Activated gamma-delta T cell treated with Interleukin-2 at 50 U/mL for 16 hours (primary cell): ENCODE data around the gene PDZRN3.
"Not testable (repeated sequence)": the region's sequence is repeated elsewhere in the genome, so short reads cannot be mapped to it uniquely, and the experiment has no call there.

Experiments
- DNase-seq: peaks from one replicate; pipeline ENCODE4 v3.0.0-alpha.2; 2020

Gene PDZRN3

GRCh38 chr3:73484656-73485248, 140.0 kb downstream of the PDZRN3 start:
- no peak for DNase-seq

DNA sequence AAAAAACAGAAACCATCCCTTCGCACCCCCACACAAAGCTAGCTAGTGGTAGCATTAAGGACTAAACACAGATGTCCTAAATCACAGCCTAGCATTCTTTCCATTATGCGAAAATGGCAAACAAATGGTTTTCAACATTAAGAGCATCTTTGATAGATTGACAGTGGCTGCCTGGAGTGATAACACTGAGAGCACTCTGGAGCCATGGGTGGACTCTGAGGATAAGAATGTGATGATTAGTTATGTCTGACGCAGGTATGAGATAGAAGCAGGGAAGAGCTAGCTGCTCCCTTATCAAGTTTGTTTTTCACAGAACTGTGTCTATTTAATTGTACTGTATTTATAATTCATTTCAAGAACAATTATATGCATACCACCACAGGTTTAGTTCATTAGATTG, 142.9 kb downstream of the PDZRN3 start:
- DNase-seq = no peak

DNA sequence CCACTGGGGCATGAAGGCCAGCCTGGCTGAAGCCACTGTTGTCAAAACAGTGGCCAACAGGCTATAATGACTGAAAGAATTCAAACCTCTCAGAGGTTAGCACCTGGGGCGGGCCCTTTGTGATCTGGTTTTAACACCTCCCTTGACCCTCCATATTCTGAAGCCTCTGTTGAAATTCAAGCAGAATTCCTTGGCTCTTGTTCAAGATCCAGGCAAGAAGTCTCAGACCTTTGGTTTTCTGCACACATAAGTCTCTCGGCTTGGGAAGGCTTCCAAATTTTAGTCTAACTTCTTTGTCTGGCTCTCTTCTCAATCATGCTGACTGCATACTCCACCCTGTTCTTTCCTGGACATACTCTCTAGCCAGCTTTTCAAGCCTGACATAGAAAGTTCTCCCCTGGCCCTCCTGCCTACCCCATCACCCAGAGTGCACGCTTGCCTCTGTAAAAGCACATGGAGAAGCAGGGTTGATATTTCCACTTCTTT, 144.5 kb downstream of the PDZRN3 start:
- DNase-seq = no peak

DNA sequence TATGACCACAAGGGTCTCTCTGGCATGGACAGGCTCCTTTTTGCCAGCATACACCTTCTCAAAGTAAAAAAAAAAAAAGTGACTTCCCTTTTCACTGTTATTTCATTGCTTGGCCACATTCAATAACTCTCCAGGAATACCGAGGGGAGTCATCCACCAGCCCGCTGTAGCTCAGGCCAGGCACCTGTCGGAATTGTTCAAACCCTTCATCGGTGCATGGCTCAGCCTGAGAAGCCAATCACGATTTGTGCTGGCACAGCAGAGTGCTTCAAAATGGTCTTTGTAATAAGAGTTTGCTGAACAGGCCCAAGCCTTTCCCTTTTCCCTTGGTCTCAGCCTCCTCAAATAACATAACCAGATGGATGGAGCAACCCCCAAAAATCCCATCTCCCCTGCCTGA, 145.4 kb downstream of the PDZRN3 start:
- no peak for DNase-seq

- DNase-seq = no peak
Observed at GRCh38 chr3:73478858-73479257, 145.9 kb downstream of the PDZRN3 start.

- no peak for DNase-seq
Observed at GRCh38 chr3:73475717-73476116, 149.0 kb downstream of the PDZRN3 start.

DNA sequence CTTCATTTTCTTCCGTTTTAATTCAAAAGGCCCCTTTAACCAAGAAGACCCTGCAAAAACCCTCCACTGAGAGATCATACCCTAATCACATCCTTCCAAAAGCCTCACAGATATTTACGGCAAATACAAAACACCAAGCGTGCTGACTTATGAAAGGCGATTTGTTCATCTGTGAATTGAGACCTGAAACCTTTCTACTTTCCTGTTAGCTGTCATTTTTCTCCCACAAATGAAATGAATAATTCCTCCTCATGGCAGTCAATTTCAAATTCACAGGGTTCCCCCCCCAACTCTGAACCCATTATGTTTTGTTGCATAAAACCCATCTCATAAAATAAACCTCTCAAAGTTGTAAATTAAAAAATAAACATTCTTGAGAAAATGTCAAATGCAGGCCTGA, 149.6 kb downstream of the PDZRN3 start:
- no peak for DNase-seq

DNA sequence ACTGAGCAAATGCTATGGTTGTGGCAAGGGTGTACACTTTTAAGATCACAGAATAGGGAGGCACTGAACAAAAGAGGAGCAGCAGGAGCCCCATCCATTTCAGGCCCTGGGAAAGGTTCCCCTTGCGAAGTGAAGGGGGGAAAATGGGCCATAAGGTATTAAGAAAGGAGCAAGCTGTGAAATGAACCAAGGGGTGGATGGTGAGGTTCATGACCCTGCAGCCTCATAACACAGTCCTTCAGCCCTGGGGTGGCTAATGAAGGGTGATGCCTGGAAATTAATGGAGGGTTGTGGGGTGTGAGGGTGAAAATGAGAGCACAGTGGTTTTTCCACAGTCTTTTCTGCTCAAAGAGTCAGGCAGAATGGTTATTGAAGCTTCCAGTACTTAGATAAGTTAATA, 150.1 kb downstream of the PDZRN3 start:
- no peak for DNase-seq

DNA sequence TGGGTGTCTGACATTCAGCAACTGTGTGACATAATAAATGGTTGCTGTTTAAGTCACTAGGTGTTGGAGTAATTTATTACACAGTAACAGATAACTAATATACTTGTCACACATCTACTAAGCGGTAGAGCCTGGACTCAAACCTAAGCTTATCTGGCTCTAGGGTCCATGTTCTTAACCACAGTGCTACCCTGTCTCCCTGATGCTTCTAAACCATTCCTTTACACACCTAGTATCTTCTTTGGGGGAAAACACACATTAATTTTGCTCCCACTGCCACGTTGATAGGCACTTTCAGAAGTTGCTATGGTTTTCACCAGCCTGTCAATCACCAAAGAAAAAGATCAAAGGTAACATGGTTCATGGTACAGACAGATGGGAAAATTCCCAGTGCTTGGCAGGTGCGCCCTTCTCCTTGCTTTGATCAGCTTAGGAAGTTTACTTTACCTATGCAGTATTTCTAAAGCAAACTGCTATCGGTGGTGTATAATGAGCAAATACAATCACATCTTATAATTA, 150.8 kb downstream of the PDZRN3 start:
- DNase-seq = no peak

DNA sequence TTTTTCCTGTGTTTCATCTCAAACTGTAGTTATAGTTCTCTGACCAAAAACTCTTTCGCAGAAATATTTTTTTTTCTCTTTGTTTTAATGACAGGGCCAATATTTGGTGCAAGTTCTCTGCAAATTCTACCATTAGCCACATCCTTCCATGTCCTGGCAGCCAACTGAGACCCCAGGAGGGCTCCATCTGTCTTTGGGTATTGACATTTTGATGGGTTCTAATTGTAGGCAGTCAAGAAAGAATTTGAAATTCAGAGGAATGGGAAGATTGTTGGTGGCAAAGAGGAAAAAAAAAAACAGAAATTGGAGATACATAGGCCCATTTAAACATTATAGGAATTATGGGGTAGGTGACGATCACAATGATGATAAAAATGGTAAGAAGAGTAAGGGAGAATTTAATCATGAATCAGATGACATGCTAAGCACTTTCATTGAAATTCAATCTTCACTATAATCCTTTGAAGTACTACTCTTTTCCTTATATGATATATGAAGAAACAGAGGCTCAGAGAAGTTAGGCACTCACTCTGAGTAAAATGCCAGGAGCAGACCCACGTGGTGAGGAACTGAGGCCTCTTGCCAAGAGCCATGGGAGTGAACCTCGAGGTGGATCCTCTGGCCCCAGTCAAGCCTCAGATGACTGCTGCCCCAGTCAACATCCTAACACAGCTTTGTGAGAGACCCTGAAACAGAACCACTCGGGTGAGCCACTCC, 151.4 kb downstream of the PDZRN3 start:
- DNase-seq = no peak

- no peak for DNase-seq
Observed at GRCh38 chr3:73471986-73472787, 152.6 kb downstream of the PDZRN3 start.

DNA sequence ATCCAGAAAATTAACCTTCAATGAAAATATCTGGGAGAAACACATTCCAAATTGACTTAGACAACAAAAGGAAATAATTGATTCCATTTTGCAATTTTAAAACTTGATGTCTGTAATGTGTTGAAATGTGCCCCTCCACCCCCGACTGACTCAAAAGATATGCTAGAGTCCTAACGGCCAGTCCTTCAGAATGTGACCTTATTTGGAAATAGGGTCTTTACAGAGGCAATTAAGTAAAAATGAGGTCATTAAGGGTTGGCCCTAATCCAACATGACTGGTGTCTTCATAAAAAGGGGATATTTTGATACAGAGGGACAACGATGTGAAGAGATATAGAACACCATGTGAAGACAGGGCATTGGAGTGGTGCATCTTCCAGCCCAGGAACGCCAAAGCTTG, 153.9 kb downstream of the PDZRN3 start:
- DNase-seq = no peak

DNA sequence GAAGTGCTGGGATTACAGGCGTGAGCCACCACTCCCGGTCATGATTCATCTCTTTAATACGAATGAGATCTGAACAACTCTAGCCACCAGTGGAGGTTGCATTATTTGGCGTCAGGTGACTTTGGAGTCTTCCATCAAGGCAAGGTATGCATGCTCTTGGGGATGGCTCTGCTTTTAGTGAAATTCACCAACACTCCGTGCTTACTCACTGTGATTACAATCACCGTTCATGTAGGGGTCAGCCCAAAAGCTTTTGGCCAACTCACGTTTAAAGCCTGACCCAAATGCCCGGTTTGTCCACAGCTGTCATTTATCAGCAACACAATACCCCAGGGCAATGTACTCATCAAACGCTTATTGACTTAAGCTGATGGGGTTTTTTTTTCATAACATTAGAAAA, 155.4 kb downstream of the PDZRN3 start:
- DNase-seq = no peak

GRCh38 chr3:73467211-73467610, 157.5 kb downstream of the PDZRN3 start:
- DNase-seq = no peak

- no peak for DNase-seq
Observed at GRCh38 chr3:73465926-73466325, 158.8 kb downstream of the PDZRN3 start.

DNA sequence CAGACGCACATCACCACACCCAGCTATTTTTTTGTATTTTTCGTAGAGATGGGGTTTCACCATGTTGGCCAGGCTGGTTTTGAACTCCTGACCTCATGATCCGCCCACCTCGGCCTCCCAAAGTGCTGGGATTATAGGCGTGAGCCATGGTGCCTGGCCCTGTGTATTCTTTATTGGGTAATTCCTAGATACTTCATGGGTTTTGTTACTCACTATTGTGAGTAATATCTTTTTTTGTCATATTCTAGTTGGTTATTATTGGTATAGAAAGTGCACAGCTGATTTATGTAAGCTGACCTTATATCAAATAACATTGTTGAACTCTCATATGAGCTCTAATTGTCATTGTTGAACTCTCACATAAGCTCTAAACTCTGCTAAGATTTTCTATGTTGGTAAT, 160.6 kb downstream of the PDZRN3 start:
- DNase-seq = not testable (repeated sequence)

- no peak for DNase-seq
Observed at GRCh38 chr3:73461547-73461946, 163.2 kb downstream of the PDZRN3 start.

DNA sequence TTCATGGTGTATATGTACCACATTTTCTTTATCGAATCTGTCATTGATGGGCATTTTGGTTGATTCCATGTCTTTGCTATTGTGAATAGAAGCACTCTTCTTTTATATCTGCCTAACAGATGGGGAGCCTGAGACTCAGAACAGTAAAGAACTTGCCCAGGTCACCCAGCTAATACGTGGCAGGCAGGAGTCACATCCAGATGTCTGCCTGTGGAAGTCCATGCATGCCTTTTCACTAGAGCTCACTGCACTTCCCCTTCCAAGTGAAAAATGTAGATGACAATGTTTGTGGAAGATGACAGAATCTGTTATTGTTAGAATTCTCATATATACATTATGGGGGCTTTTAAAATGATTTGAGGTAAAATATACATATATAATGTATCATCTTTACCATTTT, 165.0 kb downstream of the PDZRN3 start:
- DNase-seq = no peak

GRCh38 chr3:73453666-73454065, 171.1 kb downstream of the PDZRN3 start:
- DNase-seq = no peak

GRCh38 chr3:73452729-73453128, 172.0 kb downstream of the PDZRN3 start:
- no peak for DNase-seq

- no peak for DNase-seq
Observed at GRCh38 chr3:73451301-73451944, 173.3 kb downstream of the PDZRN3 start.

DNA sequence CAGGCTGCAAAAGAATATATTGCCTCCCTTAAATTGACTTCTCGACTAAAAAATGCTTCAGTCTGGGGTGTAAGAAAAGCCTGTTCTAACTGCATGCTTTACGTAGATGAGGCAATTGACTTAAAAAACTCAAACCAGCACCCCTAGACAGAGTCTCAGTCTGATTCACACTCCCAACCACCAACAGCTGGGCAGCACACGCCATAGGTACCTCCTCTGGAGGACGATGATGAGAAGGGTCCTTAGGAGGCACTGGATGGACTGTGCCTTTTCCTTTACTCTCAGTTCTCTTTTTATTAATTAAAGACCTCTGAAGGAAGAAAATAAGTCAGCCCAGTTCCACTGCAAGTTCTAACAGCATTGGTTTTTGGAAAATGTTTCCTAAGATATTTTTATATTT, 175.0 kb downstream of the PDZRN3 start:
- no peak for DNase-seq

- DNase-seq = no peak
Observed at GRCh38 chr3:73448761-73449301, 175.9 kb downstream of the PDZRN3 start.
